GM12891 (cell line): ENCODE results near the gene STPG3.

Experiments
- POLR2A ChIP-seq: IDR thresholded peaks from 2 replicates; pipeline ENCODE4 v1.6.1; 2011; ENCODE audit warnings: low read depth, low read length, control low read depth
- TAF1 ChIP-seq: IDR thresholded peaks from 2 replicates; pipeline ENCODE4 v1.6.1; 2011; ENCODE audit warnings: low read depth, low read length, control low read depth

DNA sequence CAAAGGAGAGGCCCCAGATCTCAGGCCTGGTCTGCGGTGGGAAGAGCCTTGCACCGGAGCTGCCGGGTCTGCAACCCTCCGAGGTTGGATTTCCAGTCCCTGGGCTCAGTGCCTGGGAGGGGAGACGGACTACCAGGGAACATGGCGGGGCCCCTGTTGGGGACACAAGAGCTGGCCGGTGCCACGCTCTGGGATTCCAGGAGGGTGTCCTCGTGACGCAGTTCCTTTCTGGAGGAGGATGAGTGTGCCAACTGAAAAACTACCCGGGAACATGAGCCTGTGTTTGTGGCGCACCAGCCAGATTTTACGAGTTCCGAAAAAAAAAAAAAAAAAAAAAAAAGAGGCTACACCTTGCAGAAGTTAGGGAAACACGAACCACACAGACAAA lies 42.0 kb downstream of the STPG3 start:
- TF ChIP-seq TAF1: no peak
- no peak for TF ChIP-seq POLR2A
